ENCODE results near the gene EMC7.

The EMC7 gene

DNA sequence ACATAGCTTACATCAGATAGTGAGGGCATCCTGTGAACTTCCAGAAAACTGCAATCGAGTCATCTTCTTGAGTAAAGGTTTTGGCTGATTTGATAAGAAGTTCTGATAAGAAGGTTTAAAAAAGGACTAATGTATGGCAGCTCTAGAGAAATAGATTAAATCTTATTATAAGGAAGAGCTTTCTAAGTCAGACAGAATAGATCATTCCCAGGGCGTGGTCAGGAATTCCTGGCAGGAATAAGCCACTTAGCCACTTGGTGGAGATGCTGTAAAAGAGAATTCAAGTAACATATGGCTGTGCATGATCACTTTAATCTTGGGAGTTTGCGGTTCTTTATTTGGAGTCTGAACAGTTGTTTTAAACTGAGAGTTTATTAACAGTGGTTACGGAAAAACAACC is 17.6 kb upstream of the EMC7 start:
- peak; percentile 28 for DNase-seq
- WGBS (ENCODE audit: extremely low coverage, insufficient coverage, low lambda C conversion rate) = no CpG with 5 or more reads among the region's 4 CpGs
- H3K4ac ChIP-seq (ENCODE audit: low read depth, low read length) = no peak overlapping the region
- no peak overlapping the region for H2BK5ac ChIP-seq (ENCODE audit: low read length)
- H3K4me2 ChIP-seq (ENCODE audit: low read length) = no peak overlapping the region
- H2AK5ac ChIP-seq (ENCODE audit: low read length) = no peak overlapping the region
- H2BK120ac ChIP-seq (ENCODE audit: low read depth, low read length) = no peak overlapping the region
- H3K4me1 ChIP-seq (ENCODE audit: control insufficient read depth, low read depth, low read length) = no peaks in the 10 kb centered on the region
- no peaks in the 10 kb centered on the region for H3K27me3 ChIP-seq (ENCODE audit: insufficient read depth, low read length, poor library complexity)
- no peak overlapping the region for H4K8ac ChIP-seq (ENCODE audit: low read depth, low read length)
- H3K79me1 ChIP-seq (ENCODE audit: low read length) = no peaks in the 10 kb centered on the region
- H3K56ac ChIP-seq (ENCODE audit: low read length) = no peak overlapping the region
- H3K9ac ChIP-seq (ENCODE audit: low read length) = no peak overlapping the region
- no peak overlapping the region for H3K23ac ChIP-seq (ENCODE audit: low read length)
- no peak overlapping the region for H3K4me3 ChIP-seq (ENCODE audit: low read length)
- no peaks in the 10 kb centered on the region for H3K79me2 ChIP-seq (ENCODE audit: control insufficient read depth, insufficient read depth, low read length)
- H2BK15ac ChIP-seq (replicated peaks; ENCODE audit: low read depth) = no peak overlapping the region
- H3K27ac ChIP-seq (ENCODE audit: low read depth, low read length) = no peak overlapping the region
- no peak overlapping the region for H4K5ac ChIP-seq (ENCODE audit: low read length)
- no peak overlapping the region for H3K18ac ChIP-seq (ENCODE audit: low read length)
- no peaks in the 10 kb centered on the region for H3K36me3 ChIP-seq (ENCODE audit: control insufficient read depth, insufficient read depth, low read length)

DNA sequence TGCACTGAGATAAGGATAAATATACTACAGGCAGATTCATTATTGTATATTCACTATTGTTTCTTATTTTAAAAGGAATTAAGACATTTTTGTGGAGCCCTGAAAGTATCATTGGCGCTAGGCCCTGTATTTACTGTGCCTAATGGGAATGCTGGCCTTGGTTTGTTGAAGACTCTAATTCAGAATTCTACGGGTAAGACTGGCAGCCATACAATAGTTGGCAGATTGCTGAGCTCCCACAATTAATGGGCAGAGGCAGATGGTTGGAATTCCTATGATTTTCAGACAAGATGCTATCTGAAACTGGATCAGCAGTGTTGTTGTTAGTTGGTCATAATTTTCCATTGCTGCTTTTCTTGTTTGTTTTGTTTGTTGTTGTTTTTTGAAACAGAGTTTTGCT is 15.0 kb upstream of the EMC7 start:
- Histone ChIP-seq H2BK5ac (ENCODE audit: low read length) (no peak overlapping the region), H3K27ac (ENCODE audit: low read depth, low read length) (no peak overlapping the region), H3K56ac (ENCODE audit: low read length) (no peak overlapping the region), H3K79me2 (ENCODE audit: control insufficient read depth, insufficient read depth, low read length) (no peaks in the 10 kb centered on the region), H3K4me2 (ENCODE audit: low read length) (no peak overlapping the region), H3K9ac (ENCODE audit: low read length) (no peak overlapping the region), H3K36me3 (ENCODE audit: control insufficient read depth, insufficient read depth, low read length) (no peaks in the 10 kb centered on the region), H3K4me1 (ENCODE audit: control insufficient read depth, low read depth, low read length) (no peaks in the 10 kb centered on the region), H4K8ac (ENCODE audit: low read depth, low read length) (no peak overlapping the region), H2AK5ac (ENCODE audit: low read length) (no peak overlapping the region), H2BK120ac (ENCODE audit: low read depth, low read length) (no peak overlapping the region), H3K18ac (ENCODE audit: low read length) (no peak overlapping the region), H3K79me1 (ENCODE audit: low read length) (no peaks in the 10 kb centered on the region), H3K4me3 (ENCODE audit: low read length) (no peak overlapping the region), H2BK15ac (replicated peaks; ENCODE audit: low read depth) (no peak overlapping the region), H3K23ac (ENCODE audit: low read length) (no peak overlapping the region), H4K5ac (ENCODE audit: low read length) (no peak overlapping the region), H3K4ac (ENCODE audit: low read depth, low read length) (no peak overlapping the region), H3K27me3 (ENCODE audit: insufficient read depth, low read length, poor library complexity) (no peaks in the 10 kb centered on the region)
- WGBS (ENCODE audit: extremely low coverage, insufficient coverage, low lambda C conversion rate) = no CpG with 5 or more reads among the region's 2 CpGs
- DNase-seq = no peak

DNA sequence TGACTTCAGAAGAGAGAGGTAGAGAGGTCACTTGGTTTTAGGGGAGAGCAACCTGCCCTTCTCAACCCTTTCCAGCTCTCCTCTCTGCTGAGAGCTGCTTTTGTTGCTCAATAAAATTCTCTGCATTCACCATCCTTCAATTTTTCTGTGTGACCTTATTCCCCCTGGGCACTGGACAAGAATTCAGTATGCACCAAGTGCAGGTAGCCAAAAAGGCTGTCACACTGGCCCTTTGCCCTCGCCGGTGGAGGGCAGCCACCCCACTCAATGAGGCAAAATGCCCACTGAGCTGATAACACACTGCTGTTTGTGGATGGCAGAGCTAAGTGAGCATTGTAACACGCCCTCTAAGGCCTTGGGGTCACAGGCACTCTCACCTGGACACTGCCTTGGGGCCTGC is 13.1 kb upstream of the EMC7 start:
- Histone ChIP-seq H3K4ac (ENCODE audit: low read depth, low read length) (no peak overlapping the region), H3K36me3 (ENCODE audit: control insufficient read depth, insufficient read depth, low read length) (no peaks in the 10 kb centered on the region), H3K79me2 (ENCODE audit: control insufficient read depth, insufficient read depth, low read length) (no peaks in the 10 kb centered on the region), H2AK5ac (ENCODE audit: low read length) (no peak overlapping the region), H4K8ac (ENCODE audit: low read depth, low read length) (no peak overlapping the region), H3K4me2 (ENCODE audit: low read length) (no peak overlapping the region), H2BK120ac (ENCODE audit: low read depth, low read length) (no peak overlapping the region), H3K23ac (ENCODE audit: low read length) (no peak overlapping the region), H3K18ac (ENCODE audit: low read length) (no peak overlapping the region), H2BK5ac (ENCODE audit: low read length) (no peak overlapping the region), H3K27me3 (ENCODE audit: insufficient read depth, low read length, poor library complexity) (no peaks in the 10 kb centered on the region), H4K5ac (ENCODE audit: low read length) (no peak overlapping the region), H3K4me3 (ENCODE audit: low read length) (no peak overlapping the region), H3K79me1 (ENCODE audit: low read length) (no peaks in the 10 kb centered on the region), H3K9ac (ENCODE audit: low read length) (no peak overlapping the region), H3K4me1 (ENCODE audit: control insufficient read depth, low read depth, low read length) (no peaks in the 10 kb centered on the region), H2BK15ac (replicated peaks; ENCODE audit: low read depth) (no peak overlapping the region), H3K56ac (ENCODE audit: low read length) (no peak overlapping the region), H3K27ac (ENCODE audit: low read depth, low read length) (no peak overlapping the region)
- no CpG with 5 or more reads among the region's 3 CpGs for WGBS (ENCODE audit: extremely low coverage, insufficient coverage, low lambda C conversion rate)
- DNase-seq = no peak

DNA sequence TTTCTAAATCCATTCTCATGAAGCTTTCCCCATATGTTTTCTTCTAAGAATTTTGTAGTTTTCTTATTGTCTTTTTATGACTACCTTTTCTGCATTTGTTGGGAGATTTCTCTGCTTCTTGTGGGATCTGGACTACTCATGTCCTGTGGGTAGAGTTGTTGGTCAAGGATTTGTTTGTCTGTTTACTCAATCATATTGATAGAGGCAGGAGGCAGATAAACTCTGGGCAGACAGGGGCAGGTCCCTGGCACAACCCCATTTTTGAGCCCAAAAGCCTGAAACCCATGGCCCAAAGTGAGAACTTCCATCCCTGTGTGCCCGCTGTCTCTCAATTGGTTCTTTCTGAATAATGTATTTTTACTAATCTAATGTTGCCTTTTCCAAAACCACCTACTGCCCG is 12.6 kb upstream of the EMC7 start:
- H2BK5ac ChIP-seq (ENCODE audit: low read length) = no peak overlapping the region
- no peak overlapping the region for H3K4me2 ChIP-seq (ENCODE audit: low read length)
- no peak overlapping the region for H3K18ac ChIP-seq (ENCODE audit: low read length)
- H3K27ac ChIP-seq (ENCODE audit: low read depth, low read length) = no peak overlapping the region
- no peak overlapping the region for H3K4ac ChIP-seq (ENCODE audit: low read depth, low read length)
- no peak overlapping the region for H3K9ac ChIP-seq (ENCODE audit: low read length)
- no peak overlapping the region for H3K23ac ChIP-seq (ENCODE audit: low read length)
- no peak overlapping the region for H2BK120ac ChIP-seq (ENCODE audit: low read depth, low read length)
- no peaks in the 10 kb centered on the region for H3K4me1 ChIP-seq (ENCODE audit: control insufficient read depth, low read depth, low read length)
- no peak overlapping the region for H4K5ac ChIP-seq (ENCODE audit: low read length)
- H2BK15ac ChIP-seq (replicated peaks; ENCODE audit: low read depth) = no peak overlapping the region
- H3K79me2 ChIP-seq (ENCODE audit: control insufficient read depth, insufficient read depth, low read length) = no peaks in the 10 kb centered on the region
- WGBS (ENCODE audit: extremely low coverage, insufficient coverage, low lambda C conversion rate) = no CpG with 5 or more reads among the region's 2 CpGs
- H3K27me3 ChIP-seq (ENCODE audit: insufficient read depth, low read length, poor library complexity) = no peaks in the 10 kb centered on the region
- H3K79me1 ChIP-seq (ENCODE audit: low read length) = no peaks in the 10 kb centered on the region
- H3K4me3 ChIP-seq (ENCODE audit: low read length) = no peak overlapping the region
- DNase-seq = no peak
- no peaks in the 10 kb centered on the region for H3K36me3 ChIP-seq (ENCODE audit: control insufficient read depth, insufficient read depth, low read length)
- no peak overlapping the region for H2AK5ac ChIP-seq (ENCODE audit: low read length)
- H4K8ac ChIP-seq (ENCODE audit: low read depth, low read length) = no peak overlapping the region
- no peak overlapping the region for H3K56ac ChIP-seq (ENCODE audit: low read length)

DNA sequence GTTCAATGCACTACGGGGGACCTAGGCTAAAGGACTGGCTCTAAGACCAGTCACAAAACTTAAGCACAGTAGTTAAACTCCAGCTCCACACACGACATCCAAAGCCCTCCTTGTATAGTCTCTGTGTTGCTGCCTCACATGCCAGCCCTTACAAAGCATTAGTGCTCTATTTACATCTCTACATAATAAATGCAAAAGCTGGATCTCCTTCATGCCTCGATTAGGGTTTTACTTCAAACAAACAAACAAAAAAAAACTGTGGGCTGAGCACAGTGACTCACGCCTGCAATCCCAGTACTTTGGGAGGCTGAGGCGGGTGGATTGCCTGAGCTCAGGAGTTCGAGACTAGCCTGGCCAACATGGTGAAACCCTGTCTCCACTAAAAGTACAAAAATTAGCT is 9.8 kb upstream of the EMC7 start:
- no peaks in the 10 kb centered on the region for H3K79me1 ChIP-seq (ENCODE audit: low read length)
- WGBS (ENCODE audit: extremely low coverage, insufficient coverage, low lambda C conversion rate) = no CpG with 5 or more reads among the region's 6 CpGs

DNA sequence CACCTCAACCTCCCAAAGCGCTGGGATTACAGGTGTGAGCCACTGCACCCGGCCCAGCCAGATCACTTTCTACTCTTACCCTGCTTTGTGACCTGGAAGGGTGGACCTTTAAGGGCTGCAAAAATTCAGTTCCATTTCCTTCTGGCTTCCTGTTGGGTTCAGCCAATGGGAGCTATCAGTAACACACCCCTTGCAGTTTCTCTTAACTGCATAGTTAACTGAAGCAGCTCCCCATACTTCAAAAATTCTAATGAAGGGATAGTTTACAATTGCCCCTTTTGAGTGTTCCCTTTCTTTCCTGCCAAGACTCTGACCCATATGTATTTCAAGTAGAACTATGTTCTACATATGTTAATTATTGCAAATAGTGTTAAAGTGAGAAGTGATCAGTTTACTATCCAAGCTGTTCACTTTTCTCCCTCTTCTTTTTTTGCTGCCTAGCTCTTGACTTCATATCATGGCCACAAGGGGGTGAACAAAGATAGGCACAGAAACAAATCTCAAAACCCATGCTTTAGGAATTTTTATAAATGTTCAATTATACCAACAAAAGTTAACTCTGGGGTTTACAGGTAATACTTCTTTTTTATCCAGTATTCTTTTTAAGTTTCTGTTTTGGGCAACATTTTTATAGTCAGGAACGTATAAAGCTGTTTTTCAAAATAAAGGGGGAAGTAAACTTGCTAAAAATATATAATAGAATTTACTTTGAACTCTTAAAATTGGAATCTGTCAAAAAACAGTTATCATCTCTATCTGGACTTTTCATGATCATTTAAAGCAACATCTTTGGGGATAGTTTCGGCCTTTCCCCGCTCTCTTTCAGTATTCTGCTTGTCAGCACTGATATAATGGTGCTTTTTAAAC is 8.4 kb upstream of the EMC7 start:
- Histone ChIP-seq H3K9ac (ENCODE audit: low read length) (no peak overlapping the region), H3K79me2 (ENCODE audit: control insufficient read depth, insufficient read depth, low read length) (no peaks in the 10 kb centered on the region), H3K4me2 (ENCODE audit: low read length) (no peak overlapping the region), H4K8ac (ENCODE audit: low read depth, low read length) (no peak overlapping the region), H3K36me3 (ENCODE audit: control insufficient read depth, insufficient read depth, low read length) (no peaks in the 10 kb centered on the region), H3K4me3 (ENCODE audit: low read length) (no peak overlapping the region), H3K27me3 (ENCODE audit: insufficient read depth, low read length, poor library complexity) (no peaks in the 10 kb centered on the region), H2BK15ac (replicated peaks; ENCODE audit: low read depth) (no peak overlapping the region), H3K56ac (ENCODE audit: low read length) (no peak overlapping the region), H2AK5ac (ENCODE audit: low read length) (no peak overlapping the region), H2BK5ac (ENCODE audit: low read length) (no peak overlapping the region), H3K4ac (ENCODE audit: low read depth, low read length) (no peak overlapping the region), H3K18ac (ENCODE audit: low read length) (no peak overlapping the region), H2BK120ac (ENCODE audit: low read depth, low read length) (no peak overlapping the region), H4K5ac (ENCODE audit: low read length) (no peak overlapping the region), H3K23ac (ENCODE audit: low read length) (no peak overlapping the region), H3K27ac (ENCODE audit: low read depth, low read length) (no peak overlapping the region), H3K4me1 (ENCODE audit: control insufficient read depth, low read depth, low read length) (no peaks in the 10 kb centered on the region), H3K79me1 (ENCODE audit: low read length) (no peaks in the 10 kb centered on the region)
- peak; percentile 46 for DNase-seq
- no CpG with 5 or more reads among the region's 5 CpGs for WGBS (ENCODE audit: extremely low coverage, insufficient coverage, low lambda C conversion rate)

More for the DNA sequence above, 9.8 kb upstream of the EMC7 start:
- H4K8ac ChIP-seq (ENCODE audit: low read depth, low read length) = no peak overlapping the region
- H3K79me2 ChIP-seq (ENCODE audit: control insufficient read depth, insufficient read depth, low read length) = no peaks in the 10 kb centered on the region
- no peak overlapping the region for H3K27ac ChIP-seq (ENCODE audit: low read depth, low read length)
- H3K9ac ChIP-seq (ENCODE audit: low read length) = no peak overlapping the region
- H4K5ac ChIP-seq (ENCODE audit: low read length) = no peak overlapping the region
- no peak overlapping the region for H3K4ac ChIP-seq (ENCODE audit: low read depth, low read length)
- H3K4me1 ChIP-seq (ENCODE audit: control insufficient read depth, low read depth, low read length) = no peaks in the 10 kb centered on the region
- no peak for DNase-seq
- H3K18ac ChIP-seq (ENCODE audit: low read length) = no peak overlapping the region
- H3K27me3 ChIP-seq (ENCODE audit: insufficient read depth, low read length, poor library complexity) = no peaks in the 10 kb centered on the region
- H2BK120ac ChIP-seq (ENCODE audit: low read depth, low read length) = no peak overlapping the region
- no peaks in the 10 kb centered on the region for H3K36me3 ChIP-seq (ENCODE audit: control insufficient read depth, insufficient read depth, low read length)
- no peak overlapping the region for H2BK15ac ChIP-seq (replicated peaks; ENCODE audit: low read depth)
- no peak overlapping the region for H3K4me3 ChIP-seq (ENCODE audit: low read length)
- H3K23ac ChIP-seq (ENCODE audit: low read length) = no peak overlapping the region
- H3K4me2 ChIP-seq (ENCODE audit: low read length) = no peak overlapping the region
- H3K56ac ChIP-seq (ENCODE audit: low read length) = no peak overlapping the region
- no peak overlapping the region for H2AK5ac ChIP-seq (ENCODE audit: low read length)
- no peak overlapping the region for H2BK5ac ChIP-seq (ENCODE audit: low read length)

Measured in mesendoderm (in vitro differentiated cells).